A549 (cell line): ENCODE measurements around the gene LAMA3. TPM values are rescaled to one million over a fixed set of nuclear protein-coding genes. Genes with fewer than 3 reads are reported as not detected.

ENCODE experiments used
- ATAC-seq, 2 experiments: fragments of 200-7000 bp in 1 of 2; fragments of >200 bp in 1 of 2; cut with Nextera tagmentation in 1 of 2; cut with Tn5 transposase in 1 of 2; 3 replicates each; pipeline versions ENCODE4 v1.8.0 to v1.9.1; 2018 to 2020; ENCODE audit warnings: mild to moderate bottlenecking in 1 of 2, moderate library complexity in 1 of 2
- CTCF ChIA-PET: fragments of 300-600 bp; sonication (Branson Sonifier 250); formaldehyde crosslinking; extraction: SDS; loops from one replicate; lab custom pipeline; 2021; ENCODE audit warnings: antibody characterized with exemption, inconsistent platforms; lab: Yijun Ruan, JAX
- POLR2A ChIA-PET: fragments of 350-600 bp; formaldehyde crosslinking; extraction: SDS; loops from one replicate; lab custom pipeline; 2021; ENCODE audit warnings: antibody characterized with exemption, inconsistent platforms; lab: Yijun Ruan, JAX
- DNase-seq, 2 experiments: peaks; one replicate each; pipeline versions ENCODE4 v3.0.0 to v3.0.0-alpha.2; 2011 to 2016; ENCODE audit warnings: low read depth in 1 of 2, low spot score in 1 of 2
- FAIRE-seq: peaks from 2 replicates; lab custom pipeline; 2011; peaks lifted over from hg19 to GRCh38; lab: Jason Lieb, UNC
- H3K27ac ChIP-seq, 2 experiments: fragments of >200 bp; sonication (Bioruptor Twin); formaldehyde crosslinking; 3 replicates each; pipeline ENCODE4 v1.5.1; 2016 to 2017
- H3K4me1 ChIP-seq: fragments of >200 bp; sonication (Bioruptor Twin); formaldehyde crosslinking; 3 replicates; pipeline ENCODE4 v1.6.1; 2016
- H3K4me2 ChIP-seq: fragments of >200 bp; sonication (Bioruptor Twin); formaldehyde crosslinking; 3 replicates; pipeline ENCODE4 v1.6.1; 2016
- H3K4me3 ChIP-seq: fragments of >200 bp; sonication (Bioruptor Twin); formaldehyde crosslinking; 3 replicates; pipeline ENCODE4 v1.5.1; 2016
- H3K9me3 ChIP-seq: fragments of >200 bp; sonication (Bioruptor Twin); formaldehyde crosslinking; 3 replicates; pipeline ENCODE4 v1.6.1; 2016
- BCL3 ChIP-seq: fragments of >200 bp; sonication (Bioruptor Twin); formaldehyde crosslinking; IDR thresholded peaks from 3 replicates; pipeline ENCODE4 v1.6.1; 2016
- EHMT2 ChIP-seq: fragments of 200-600 bp; sonication (generic); IDR thresholded peaks from 2 replicates; pipeline ENCODE4 v1.6.1; 2016; ENCODE audit warnings: antibody characterized with exemption, low read depth, mild to moderate bottlenecking, moderate library complexity
- EP300 ChIP-seq, 2 experiments: fragments of >200 bp; sonication (Bioruptor Twin); formaldehyde crosslinking; IDR thresholded peaks; 2 replicates in 1 of 2; 3 replicates in 1 of 2; pipeline ENCODE4 v1.6.1; 2016 to 2017
- ESRRA ChIP-seq: fragments of 150-350 bp; IDR thresholded peaks from 2 replicates; pipeline ENCODE4 v1.6.1; 2014; ENCODE audit warnings: mild to moderate bottlenecking, low read length, borderline replicate concordance
- GATA3 ChIP-seq: IDR thresholded peaks from 2 replicates; pipeline ENCODE4 v1.6.1; 2012; ENCODE audit warnings: borderline replicate concordance
- HDAC2 ChIP-seq: fragments of 200-600 bp; sonication (generic); IDR thresholded peaks from 2 replicates; pipeline ENCODE4 v1.6.1; 2016
- HEYL ChIP-seq: fragments of 250-450 bp; sonication (Bioruptor Pico); IDR thresholded peaks from 2 replicates; pipeline ENCODE4 v1.8.0; 2021; ENCODE audit warnings: mild to moderate bottlenecking, moderate library complexity
- HMGXB4 ChIP-seq: fragments of 250-450 bp; sonication (Bioruptor Pico); IDR thresholded peaks from 2 replicates; pipeline ENCODE4 v1.5.0; 2021; ENCODE audit warnings: mild to moderate bottlenecking, moderate library complexity, borderline replicate concordance
- HOXB13 ChIP-seq: fragments of 250-450 bp; sonication (Bioruptor Pico); IDR thresholded peaks from 2 replicates; pipeline ENCODE4 v1.5.0; 2020; ENCODE audit warnings: low read depth, mild to moderate bottlenecking, moderate library complexity
- HOXB5 ChIP-seq: fragments of 250-450 bp; sonication (Bioruptor Pico); IDR thresholded peaks from 2 replicates; pipeline ENCODE4 v1.5.0; 2020; ENCODE audit warnings: mild to moderate bottlenecking, moderate library complexity
- JUNB ChIP-seq: fragments of >200 bp; sonication (Bioruptor Twin); formaldehyde crosslinking; IDR thresholded peaks from 2 replicates; pipeline ENCODE4 v1.6.1; 2016
- KDM5A ChIP-seq: fragments of 200-600 bp; sonication (generic); IDR thresholded peaks from 2 replicates; pipeline ENCODE4 v1.6.1; 2016; ENCODE audit warnings: antibody characterized with exemption, mild to moderate bottlenecking
- NPAS2 ChIP-seq: fragments of 250-450 bp; sonication (Bioruptor Pico); IDR thresholded peaks from 2 replicates; pipeline ENCODE4 v1.8.0; 2022; ENCODE audit warnings: mild to moderate bottlenecking, moderate library complexity, borderline replicate concordance
- PBX3 ChIP-seq: IDR thresholded peaks from 2 replicates; pipeline ENCODE4 v1.6.1; 2012
- POLR2AphosphoS2 ChIP-seq: conservative IDR thresholded peaks from 2 replicates; pipeline ENCODE4 v1.6.1; 2012; ENCODE audit warnings: low read length, improper control_type of control experiment, inconsistent platforms
- RAD21 ChIP-seq, 2 experiments: fragments of >200 bp in 1 of 2; sonication (Bioruptor Twin) in 1 of 2; formaldehyde crosslinking in 1 of 2; IDR thresholded peaks in 1 of 2; conservative IDR thresholded peaks in 1 of 2; 2 replicates in 1 of 2; 3 replicates in 1 of 2; pipeline ENCODE4 v1.6.1; 2012 to 2018; ENCODE audit warnings: inconsistent platforms in 1 of 2
- RARB ChIP-seq: fragments of 250-450 bp; sonication (Bioruptor Pico); IDR thresholded peaks from 2 replicates; pipeline ENCODE4 v1.8.0; 2021; ENCODE audit warnings: mild to moderate bottlenecking, moderate library complexity
- RFX5 ChIP-seq: fragments of 450-650 bp; IDR thresholded peaks from 2 replicates; pipeline ENCODE4 v1.7.1; 2014; ENCODE audit warnings: antibody characterized with exemption, mild to moderate bottlenecking, moderate library complexity
- SMC3 ChIP-seq: fragments of >200 bp; sonication (Bioruptor Twin); formaldehyde crosslinking; IDR thresholded peaks from 3 replicates; pipeline ENCODE4 v1.6.1; 2018; ENCODE audit warnings: inconsistent platforms
- WGBS: methylation state at CpG from one replicate; pipeline ENCODE4 v1.1.6; 2017; ENCODE audit errors: missing lambda C conversion rate; 5-methylcytosine and 5-hydroxymethylcytosine counted together
- polyA plus RNA-seq, 4 experiments: library from polyadenylated mRNA; depleted of rRNA in 3 of 4; stranded (reverse); fragments of >200 nt; fragmentation: RNase III in 1 of 4; extraction: RNeasy Plus Mini Kit Qiagen cat#74134 plus additional on column Dnase treatment in 1 of 4; gene quantifications; 2 replicates in 3 of 4; 3 replicates in 1 of 4; pipeline ENCODE4 v1.2.3, GENCODE V29; 2011 to 2017
- TF ChIP-seq, protein P1 (sequence below): fragments of 150-350 bp; IDR thresholded peaks from 2 replicates; pipeline ENCODE4 v1.6.1; 2014; ENCODE audit warnings: low read depth, mild to moderate bottlenecking, low read length
- TF ChIP-seq, protein P2 (sequence below): fragments of >200 bp; sonication (Bioruptor Twin); formaldehyde crosslinking; IDR thresholded peaks from 2 replicates; pipeline ENCODE4 v1.6.1; 2016

LAMA3 gene
- polyA plus RNA-seq, 2 of the 4 experiments (the other 2 are of a cell fraction): 18.2 to 31.0 TPM

DNA sequence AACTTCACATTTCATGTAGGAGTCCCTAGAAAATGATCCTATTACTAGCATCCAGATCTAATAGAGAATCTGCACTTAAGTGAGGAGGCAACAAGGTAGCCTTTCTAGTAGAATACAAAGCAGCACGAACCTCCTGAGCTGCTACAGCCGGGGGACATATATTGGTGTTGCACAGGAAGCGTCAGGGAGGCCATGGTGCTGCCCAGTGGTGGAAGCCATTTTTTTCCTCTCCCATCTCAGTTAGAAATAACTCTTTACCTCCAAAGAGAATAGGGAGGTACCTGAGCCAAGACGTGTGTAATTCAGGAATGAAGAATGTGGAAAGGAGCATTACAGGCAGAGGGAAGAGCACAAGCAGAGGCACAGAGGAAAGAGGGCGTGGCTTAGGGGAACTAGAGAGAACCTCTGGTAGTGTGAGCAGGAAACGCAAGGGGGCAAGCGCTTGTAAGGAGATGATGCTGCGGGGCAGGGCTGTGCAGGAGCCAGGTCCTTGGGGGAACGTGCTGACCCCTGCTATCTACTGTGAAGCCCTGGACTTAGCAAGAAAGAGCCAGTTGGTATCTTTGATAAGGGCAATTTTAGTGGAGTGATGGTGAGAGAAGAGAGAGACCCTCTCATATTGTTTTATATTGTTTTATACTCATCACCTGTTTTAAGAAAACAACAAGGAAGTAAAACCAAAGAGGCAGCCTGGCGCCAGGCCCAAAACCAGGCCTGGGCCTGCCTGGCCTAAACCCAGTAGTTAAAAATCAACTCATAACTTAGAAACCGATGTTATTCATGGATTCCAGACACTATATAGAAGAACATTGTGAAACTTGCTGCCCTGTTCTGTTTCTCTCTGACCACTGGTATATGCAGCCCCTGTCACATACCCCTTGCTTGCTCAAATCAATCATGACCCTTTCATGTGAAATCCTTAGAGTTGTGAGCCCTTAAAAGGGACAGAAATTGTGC lies 275.3 kb downstream of the LAMA3 start:
- FAIRE-seq: no peak
- no peak overlapping the region; a peak in 1 of 6 replicates for H3K27ac ChIP-seq

GRCh38 chr18:23966909-23967308 lies 277.7 kb downstream of the LAMA3 start:
- H3K4me3 ChIP-seq: no peak overlapping the region
- FAIRE-seq (no peak), ATAC-seq (no peak), DNase-seq (no peak)
- H3K9me3 ChIP-seq: no peaks in the 10 kb centered on the region
- H3K4me1 ChIP-seq: peaks cover 9% of the 10 kb centered on the region; the same call in 1 of the 3 replicates
- CTCF ChIA-PET: no interaction called here
- H3K4me2 ChIP-seq: no peak overlapping the region
- H3K27ac ChIP-seq: no peak overlapping the region
- POLR2A ChIA-PET: no interaction called here
- 85% methylated on average over 8 of the region's 8 CpGs for WGBS
- no peak for TF ChIP-seq EHMT2
- TF ChIP-seq EP300 (IDR thresholded peaks at IDR 0.05): no peak
- no peak for TF ChIP-seq HOXB13 (CRISPR knock-in tag)
- TF ChIP-seq JUNB: no peak
- no peak for TF ChIP-seq HOXB5 (CRISPR knock-in tag)
- TF ChIP-seq HMGXB4 (CRISPR knock-in tag): no peak
- no peak for TF ChIP-seq HDAC2
- TF ChIP-seq NPAS2 (CRISPR knock-in tag): no peak
- TF ChIP-seq RAD21 (conservative IDR thresholded peaks at IDR 0.05 in 1 of 2, IDR thresholded peaks at IDR 0.05 in 1 of 2): no peak
- TF ChIP-seq, protein P1, sequence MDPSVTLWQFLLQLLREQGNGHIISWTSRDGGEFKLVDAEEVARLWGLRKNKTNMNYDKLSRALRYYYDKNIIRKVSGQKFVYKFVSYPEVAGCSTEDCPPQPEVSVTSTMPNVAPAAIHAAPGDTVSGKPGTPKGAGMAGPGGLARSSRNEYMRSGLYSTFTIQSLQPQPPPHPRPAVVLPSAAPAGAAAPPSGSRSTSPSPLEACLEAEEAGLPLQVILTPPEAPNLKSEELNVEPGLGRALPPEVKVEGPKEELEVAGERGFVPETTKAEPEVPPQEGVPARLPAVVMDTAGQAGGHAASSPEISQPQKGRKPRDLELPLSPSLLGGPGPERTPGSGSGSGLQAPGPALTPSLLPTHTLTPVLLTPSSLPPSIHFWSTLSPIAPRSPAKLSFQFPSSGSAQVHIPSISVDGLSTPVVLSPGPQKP: no peak
- no peak for TF ChIP-seq POLR2AphosphoS2
- no peak for TF ChIP-seq PBX3
- TF ChIP-seq RFX5: no peak
- no peak for TF ChIP-seq HEYL (CRISPR knock-in tag)
- TF ChIP-seq ESRRA: no peak

More for the DNA sequence above, 275.3 kb downstream of the LAMA3 start:
- Histone ChIP-seq H3K4me1 (peaks cover 9% of the 10 kb centered on the region; the same call in 1 of the 3 replicates), H3K9me3 (no peaks in the 10 kb centered on the region), H3K4me2 (peak overlapping the region; percentile 19; the same call in 1 of the 3 replicates), H3K4me3 (no peak overlapping the region)
- 80% methylated on average over 11 of the region's 11 CpGs for WGBS
- ATAC-seq (peak; percentile 24 to 54; a peak in 3 of 6 replicates), DNase-seq (peak in 1 of 2 experiments; percentile 44)
- ChIA-PET POLR2A (no interaction called here), CTCF (interaction anchor here (1.2 kb wide), 1 partner anchor 8 kb away, joined by 3 read pairs; no protein-coding TSS in a partner anchor)
- no peak for TF ChIP-seq GATA3

DNA sequence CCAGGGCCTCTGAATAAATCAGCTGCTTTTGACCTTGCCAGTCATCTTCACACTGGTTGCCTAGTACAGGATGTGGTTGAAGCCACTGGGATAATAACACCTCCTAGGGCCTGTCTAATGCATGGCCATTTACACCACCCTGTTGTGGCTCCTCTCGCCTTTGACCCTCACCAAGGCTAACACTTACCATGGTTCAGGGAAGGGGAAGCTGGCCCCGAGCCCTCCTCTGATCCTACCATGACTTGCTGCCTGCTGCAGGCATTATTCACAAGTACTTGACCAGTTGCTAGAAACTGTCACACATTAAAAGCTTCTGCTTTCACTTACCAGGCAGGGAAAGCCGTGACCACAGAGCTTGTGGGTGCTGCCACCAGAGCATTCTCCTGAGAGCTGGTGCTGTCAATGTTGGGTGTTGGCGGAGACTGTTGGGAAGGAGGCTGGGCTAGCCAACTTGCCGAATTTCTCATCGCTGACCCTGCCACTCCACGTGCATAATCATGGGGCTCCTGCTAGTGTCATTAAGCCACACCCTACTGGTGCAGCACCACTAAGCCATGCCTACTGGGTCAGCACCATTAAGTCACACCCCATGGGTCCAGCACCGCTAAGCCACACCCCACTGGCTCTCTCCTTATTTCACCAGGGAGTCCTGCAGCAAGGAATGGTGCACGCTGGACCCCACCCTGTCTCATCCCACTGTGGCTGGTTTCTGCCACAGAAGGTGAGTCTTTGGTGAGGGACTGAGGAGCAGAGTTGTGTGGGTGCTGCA lies 278.3 kb downstream of the LAMA3 start:
- Histone ChIP-seq H3K4me2 (no peak overlapping the region), H3K4me3 (no peak overlapping the region), H3K9me3 (no peaks in the 10 kb centered on the region), H3K27ac (no peak overlapping the region), H3K4me1 (peaks cover 9% of the 10 kb centered on the region; the same call in 1 of the 3 replicates)
- POLR2A ChIA-PET: no interaction called here
- no peak for DNase-seq
- no peak; a peak in 1 of 6 replicates for ATAC-seq
- FAIRE-seq: no peak
- 84% methylated on average over 7 of the region's 9 CpGs for WGBS
- CTCF ChIA-PET: no interaction called here
- TF ChIP-seq, protein P1: no peak
- TF ChIP-seq, protein P2, sequence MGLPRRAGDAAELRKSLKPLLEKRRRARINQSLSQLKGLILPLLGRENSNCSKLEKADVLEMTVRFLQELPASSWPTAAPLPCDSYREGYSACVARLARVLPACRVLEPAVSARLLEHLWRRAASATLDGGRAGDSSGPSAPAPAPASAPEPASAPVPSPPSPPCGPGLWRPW: no peak
- TF ChIP-seq KDM5A (no peak), SMC3 (no peak), RARB (no peak), BCL3 (no peak)
